ENCODE data around the gene SLAIN1.

SLAIN1 gene

GRCh38 chr13:77810878-77811277, 113.4 kb downstream of the SLAIN1 start:
- H3K4me3 ChIP-seq (ENCODE audit: low read depth, low read length): no peak overlapping the region
- TF ChIP-seq CTCF (IDR thresholded peaks at IDR 0.05; ENCODE audit: low read depth, low read length) (no peak), MAX (IDR thresholded peaks at IDR 0.05; ENCODE audit: low read depth, low read length) (no peak), MYC (IDR thresholded peaks at IDR 0.05; ENCODE audit: low read depth, low read length) (no peak), POLR2A (IDR thresholded peaks at IDR 0.05; ENCODE audit: extremely low read depth, insufficient read length) (no peak)
- no peak for DNase-seq (ENCODE audit: low read depth)

DNA sequence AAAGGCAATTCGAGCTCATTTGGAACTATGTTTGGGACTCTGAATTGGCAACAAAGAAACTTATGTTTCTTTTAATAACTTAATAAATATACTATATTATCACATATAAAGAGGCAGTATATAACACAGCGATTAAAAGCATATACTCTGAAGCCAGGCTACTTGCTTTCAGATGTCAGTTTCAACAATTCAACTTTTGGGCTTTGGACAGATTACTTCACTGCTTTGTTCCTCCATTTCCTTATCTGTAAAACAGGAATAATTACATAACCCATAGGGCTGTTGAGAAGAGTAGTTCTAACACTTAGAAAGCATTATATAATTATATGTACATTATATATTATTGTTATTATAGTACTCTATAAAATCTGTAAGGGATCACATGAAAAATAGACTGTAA, 113.9 kb downstream of the SLAIN1 start:
- no peak overlapping the region for H3K4me3 ChIP-seq (ENCODE audit: low read depth, low read length)
- DNase-seq (ENCODE audit: low read depth): peak; percentile 20
- no peak for TF ChIP-seq MYC (IDR thresholded peaks at IDR 0.05; ENCODE audit: low read depth, low read length)
- TF ChIP-seq MAX (IDR thresholded peaks at IDR 0.05; ENCODE audit: low read depth, low read length): no peak
- no peak for TF ChIP-seq CTCF (IDR thresholded peaks at IDR 0.05; ENCODE audit: low read depth, low read length)
- no peak for TF ChIP-seq POLR2A (IDR thresholded peaks at IDR 0.05; ENCODE audit: extremely low read depth, insufficient read length)

GRCh38 chr13:77811981-77812380, 114.5 kb downstream of the SLAIN1 start:
- no peak for TF ChIP-seq MYC (IDR thresholded peaks at IDR 0.05; ENCODE audit: low read depth, low read length)
- DNase-seq (ENCODE audit: low read depth): no peak
- H3K4me3 ChIP-seq (ENCODE audit: low read depth, low read length): no peak overlapping the region

All from NB4 (cell line).